ENCODE data around the gene VPS13D. TPM values are rescaled to one million over a fixed set of nuclear protein-coding genes. Genes with fewer than 3 reads are reported as not detected.

VPS13D gene
- total and polyA plus RNA-seq, 2 experiments from 2014 or later: 10.7 to 34.9 TPM

GRCh38 chr1:12450090-12450755 is 220.4 kb downstream of the VPS13D start:
- Histone ChIP-seq H3K27me3 (ENCODE audit: insufficient read depth) (no peaks in the 10 kb centered on the region), H3K4me2 (no peak overlapping the region), H2AFZ (no peak overlapping the region), H3K27ac (ENCODE audit: low read depth) (no peak overlapping the region), H3K4me3 (no peak overlapping the region), H3K36me3 (ENCODE audit: insufficient read depth) (no peaks in the 10 kb centered on the region), H3F3A (replicated peaks; ENCODE audit: low read depth) (no peaks in the 10 kb centered on the region), H3K9me2 (ENCODE audit: insufficient read depth) (no peaks in the 10 kb centered on the region), H3K79me2 (replicated peaks; ENCODE audit: insufficient read depth) (no peaks in the 10 kb centered on the region), H4K20me1 (replicated peaks; ENCODE audit: insufficient read depth) (no peaks in the 10 kb centered on the region), H3K4me1 (ENCODE audit: insufficient read depth) (peaks cover 12% of the 10 kb centered on the region; the same call in 1 of the 2 replicates)
- Mint-ChIP-seq H3K36me3 (ENCODE audit: low read depth) (no peaks in the 10 kb centered on the region), H3K9me3 (no peaks in the 10 kb centered on the region), H3K4me1 (peaks cover 16% of the 10 kb centered on the region), H3K27me3 (ENCODE audit: insufficient read depth, low read depth, poor library complexity) (peaks cover 1% of the 10 kb centered on the region), H3K27ac (no peak overlapping the region), H3K4me3 (no peak overlapping the region)
- TF ChIP-seq CREB1 (CRISPR knock-in tag; IDR thresholded peaks at IDR 0.05; ENCODE audit: low read depth) (no peak), NANOG (IDR thresholded peaks at IDR 0.05; ENCODE audit: borderline replicate concordance) (no peak)
- DNase-seq (ENCODE audit: low spot score) (no peak), ATAC-seq (no peak)

GRCh38 chr1:12450756-12451559 is 221.1 kb downstream of the VPS13D start:
- Histone ChIP-seq H3K27me3 (ENCODE audit: insufficient read depth) (no peaks in the 10 kb centered on the region), H2AFZ (no peak overlapping the region), H3K79me2 (replicated peaks; ENCODE audit: insufficient read depth) (no peaks in the 10 kb centered on the region), H3K9me2 (ENCODE audit: insufficient read depth) (no peaks in the 10 kb centered on the region), H3K4me2 (no peak overlapping the region), H4K20me1 (replicated peaks; ENCODE audit: insufficient read depth) (no peaks in the 10 kb centered on the region), H3K4me3 (no peak overlapping the region), H3F3A (replicated peaks; ENCODE audit: low read depth) (no peaks in the 10 kb centered on the region), H3K27ac (ENCODE audit: low read depth) (no peak overlapping the region), H3K4me1 (ENCODE audit: insufficient read depth) (peaks cover 12% of the 10 kb centered on the region; the same call in 1 of the 2 replicates), H3K36me3 (ENCODE audit: insufficient read depth) (no peaks in the 10 kb centered on the region; the same call in 1 of the 2 replicates)
- no peak for DNase-seq (ENCODE audit: low spot score)
- Mint-ChIP-seq H3K9me3 (no peaks in the 10 kb centered on the region), H3K27ac (no peak overlapping the region), H3K27me3 (ENCODE audit: insufficient read depth, low read depth, poor library complexity) (peaks cover 1% of the 10 kb centered on the region), H3K36me3 (ENCODE audit: low read depth) (no peaks in the 10 kb centered on the region), H3K4me3 (no peak overlapping the region), H3K4me1 (peaks cover 16% of the 10 kb centered on the region)
- TF ChIP-seq POLR2AphosphoS5 (IDR thresholded peaks at IDR 0.05; ENCODE audit: low read depth) (no peak), NANOG (IDR thresholded peaks at IDR 0.05; ENCODE audit: borderline replicate concordance) (no peak), EZH2phosphoT487 (IDR thresholded peaks at IDR 0.05; ENCODE audit: unreplicated experiment) (no peak), REST (IDR thresholded peaks at IDR 0.05; ENCODE audit: unreplicated experiment) (no peak), ZNF114 (CRISPR knock-in tag; IDR thresholded peaks at IDR 0.05) (no peak), EZH2 (IDR thresholded peaks at IDR 0.05; ENCODE audit: low read depth, unreplicated experiment) (no peak), ZNF331 (CRISPR knock-in tag; IDR thresholded peaks at IDR 0.05; ENCODE audit: low read depth) (no peak), STAT1 (IDR thresholded peaks at IDR 0.05; ENCODE audit: unreplicated experiment) (no peak)
- ATAC-seq: no peak

Data from GM23338 (cell line).